Amniotic stem cell (primary cell): ENCODE measurements around the gene PRDM16.
A peak's percentile ranks its signal among the peaks of the same experiment; 100 is the strongest.

Source experiments
- DNase-seq: peaks from one replicate; lab custom pipeline; 2025; lab: John Stamatoyannopoulos, UW

Gene PRDM16

GRCh38 chr1:3352952-3353331 lies 283.9 kb downstream of the PRDM16 start:
- DNase-seq, result no peak

GRCh38 chr1:3353876-3354275 lies 284.9 kb downstream of the PRDM16 start:
- DNase-seq, result no peak

GRCh38 chr1:3355089-3355488 lies 286.1 kb downstream of the PRDM16 start:
- DNase-seq, result no peak

GRCh38 chr1:3355894-3356826 lies 287.2 kb downstream of the PRDM16 start:
- DNase-seq, result no peak

GRCh38 chr1:3356827-3357460 lies 287.9 kb downstream of the PRDM16 start:
- DNase-seq, result no peak

GRCh38 chr1:3357526-3358297 lies 288.7 kb downstream of the PRDM16 start:
- no peak for DNase-seq

- DNase-seq, result no peak
Observed at GRCh38 chr1:3359351-3359750, 290.3 kb downstream of the PRDM16 start.

- no peak for DNase-seq
Observed at GRCh38 chr1:3359756-3360440, 290.9 kb downstream of the PRDM16 start.

- DNase-seq, result no peak
Observed at GRCh38 chr1:3360646-3361257, 291.7 kb downstream of the PRDM16 start.

- DNase-seq, result no peak
Observed at GRCh38 chr1:3363023-3363422, 294.0 kb downstream of the PRDM16 start.

GRCh38 chr1:3363756-3364155 lies 294.8 kb downstream of the PRDM16 start:
- no peak for DNase-seq

- no peak for DNase-seq
Observed at GRCh38 chr1:3364551-3364950, 295.5 kb downstream of the PRDM16 start.

- DNase-seq, result no peak
Observed at GRCh38 chr1:3364983-3365382, 296.0 kb downstream of the PRDM16 start.

GRCh38 chr1:3365523-3366125 lies 296.6 kb downstream of the PRDM16 start:
- DNase-seq, result no peak

- DNase-seq, result no peak
Observed at GRCh38 chr1:3366126-3367051, 297.4 kb downstream of the PRDM16 start.

- no peak for DNase-seq
Observed at GRCh38 chr1:3367376-3367775, 298.4 kb downstream of the PRDM16 start.

- no peak for DNase-seq
Observed at GRCh38 chr1:3368059-3368458, 299.1 kb downstream of the PRDM16 start.

GRCh38 chr1:3368711-3369445 lies 299.9 kb downstream of the PRDM16 start:
- DNase-seq, result no peak

- DNase-seq, result peak; percentile 88
Observed at GRCh38 chr1:3369446-3370076, 300.6 kb downstream of the PRDM16 start.
